ENCODE data around the gene ACYP1. TPM values are rescaled to one million over a fixed set of nuclear protein-coding genes. Genes with fewer than 3 reads are reported as not detected.
A peak's percentile ranks its signal among the peaks of the same experiment; 100 is the strongest.

ACYP1 gene
- total RNA-seq, 1 donor, result 3.5 TPM

DNA sequence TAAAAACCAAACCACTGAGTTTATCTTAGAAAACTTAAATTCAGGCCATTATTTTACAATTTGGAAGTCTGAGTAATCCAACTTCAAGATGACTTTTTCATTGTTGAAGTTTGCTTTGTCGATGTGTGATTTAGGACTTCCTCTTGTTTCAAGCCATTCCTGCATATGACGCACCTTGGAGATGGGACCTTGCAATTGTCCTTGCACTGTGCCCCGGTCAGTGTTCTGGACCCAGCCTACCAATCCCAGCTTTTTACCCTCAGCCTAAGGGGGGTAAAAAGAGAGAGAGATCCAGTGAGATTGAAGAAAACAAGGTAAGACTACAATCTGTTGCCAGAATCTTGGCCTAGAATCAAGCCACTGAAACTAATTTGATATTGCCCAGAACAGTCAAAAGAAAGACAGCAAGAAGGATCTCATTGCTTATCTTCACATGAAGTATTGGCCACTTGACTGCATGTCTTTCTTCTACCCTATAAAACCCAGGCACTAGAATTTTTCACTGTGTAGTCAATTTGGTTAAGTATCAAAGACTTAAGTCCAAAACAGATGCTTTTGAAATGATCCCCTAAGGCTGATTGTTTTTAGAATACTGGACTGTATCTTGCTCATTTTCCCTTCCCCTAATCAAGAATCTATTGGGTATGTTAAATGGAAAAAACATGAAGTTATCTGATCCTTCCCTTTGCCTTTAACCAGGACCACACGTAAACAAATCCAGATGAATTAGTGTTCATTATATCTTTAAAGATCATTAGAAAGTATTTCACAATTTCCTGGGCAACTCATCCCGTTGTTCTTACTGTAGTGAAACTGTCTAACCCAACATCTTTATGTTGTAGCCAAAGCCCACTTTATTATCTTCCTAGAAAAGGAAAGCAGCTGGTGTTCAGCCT, 10.2 kb downstream of the ACYP1 start:
- H3K27me3 ChIP-seq (ENCODE audit: insufficient read depth, low read length), result no peaks in the 10 kb centered on the region
- no peak overlapping the region for H3K4me3 ChIP-seq (ENCODE audit: low read length)
- H3K4me1 ChIP-seq (ENCODE audit: insufficient read depth, low read length), result peaks cover 26% of the 10 kb centered on the region
- H3K9me3 ChIP-seq (ENCODE audit: low read depth, low read length), result no peaks in the 10 kb centered on the region

DNA sequence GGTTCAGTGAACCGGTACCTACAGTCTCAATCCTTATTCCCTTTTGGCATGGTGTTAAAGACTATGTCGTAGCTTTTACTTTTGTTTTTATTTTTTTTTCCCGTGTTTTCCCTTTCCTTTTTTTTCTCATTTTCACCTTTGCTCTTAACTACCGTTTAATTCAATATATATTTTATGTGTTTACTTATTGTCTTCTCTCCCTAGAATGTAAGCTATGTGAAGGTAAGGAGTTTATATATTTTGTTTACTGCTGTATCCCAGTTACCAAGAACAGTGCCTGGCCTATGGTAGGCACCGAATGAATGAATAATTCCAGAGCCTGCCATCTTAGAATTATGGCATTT, 12.3 kb downstream of the ACYP1 start:
- no peaks in the 10 kb centered on the region for H3K9me3 ChIP-seq (ENCODE audit: low read depth, low read length)
- no peaks in the 10 kb centered on the region for H3K27me3 ChIP-seq (ENCODE audit: insufficient read depth, low read length)
- peaks cover 28% of the 10 kb centered on the region for H3K4me1 ChIP-seq (ENCODE audit: insufficient read depth, low read length)
- H3K4me3 ChIP-seq (ENCODE audit: low read length), result peak overlapping the region; percentile 65

DNA sequence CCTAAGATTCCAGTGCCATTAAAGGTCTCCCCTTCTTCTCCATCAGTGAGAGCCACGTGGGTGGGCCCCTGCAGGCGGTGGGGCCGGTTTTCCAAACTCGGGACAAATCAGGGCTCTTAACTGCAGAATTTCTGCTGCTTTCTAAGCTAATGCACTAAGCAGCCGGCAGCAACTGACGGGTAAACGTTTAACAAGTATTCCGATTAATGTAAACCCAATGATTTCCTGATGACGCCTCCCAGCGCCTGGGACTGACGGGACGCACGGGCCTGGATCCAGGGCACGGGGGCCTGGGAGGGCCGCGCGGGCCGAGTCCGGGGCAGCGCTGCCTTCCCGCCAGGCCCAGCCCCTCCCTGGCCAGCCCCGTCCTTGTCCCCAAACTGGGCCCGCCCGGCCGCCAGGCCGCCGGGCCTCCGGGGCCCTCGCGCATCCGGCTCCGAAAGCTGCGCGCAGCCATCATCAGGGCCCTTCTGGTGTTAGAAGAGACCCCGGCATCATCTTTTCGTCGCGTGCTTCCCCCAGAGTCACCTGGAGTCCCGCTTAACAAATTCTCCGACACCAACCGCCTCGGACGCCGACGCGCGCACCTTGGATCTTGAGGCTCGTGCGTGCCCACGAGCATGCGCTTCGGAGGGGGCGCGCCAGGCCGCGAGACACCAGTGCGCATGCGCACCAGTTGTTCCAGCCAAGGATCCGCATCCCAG, 12.8 kb downstream of the ACYP1 start, which contains the start of gene MLH3:
TSS of gene MLH3 (minus strand) at position 616 of the 704 bp plus-strand sequence. CDS start 1,812 bp downstream, outside the sequence.
- H3K9me3 ChIP-seq (ENCODE audit: low read depth, low read length), result no peaks in the 10 kb centered on the region

DNA sequence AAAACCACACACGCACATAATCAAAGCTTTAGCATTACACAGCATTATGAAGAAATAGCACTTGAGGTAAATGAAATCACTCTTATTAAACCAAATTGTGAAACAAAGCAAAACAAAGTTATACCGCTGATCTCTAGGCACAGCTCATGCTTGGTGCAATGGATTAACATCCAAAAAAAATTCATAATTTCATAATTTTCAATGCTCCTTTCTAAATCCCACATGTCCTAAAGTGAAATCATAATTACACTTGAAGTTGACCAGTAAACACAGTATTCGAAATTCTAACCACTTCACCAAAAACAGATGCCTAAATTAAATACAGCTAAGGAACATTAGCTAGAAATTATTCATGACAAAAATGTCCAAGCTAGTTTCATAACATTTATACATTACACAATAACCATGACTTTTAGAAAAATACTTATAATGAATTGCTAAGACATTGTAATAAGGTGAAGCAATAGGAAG, 14.1 kb downstream of the ACYP1 start:
- no peaks in the 10 kb centered on the region for H3K9me3 ChIP-seq (ENCODE audit: low read depth, low read length)
- no peaks in the 10 kb centered on the region for H3K27me3 ChIP-seq (ENCODE audit: insufficient read depth, low read length)
- H3K4me1 ChIP-seq (ENCODE audit: insufficient read depth, low read length), result peaks cover 28% of the 10 kb centered on the region
- H3K4me3 ChIP-seq (ENCODE audit: low read length), result no peak overlapping the region

More for the DNA sequence above, 12.8 kb downstream of the ACYP1 start, which contains the start of gene MLH3:
- H3K4me3 ChIP-seq (ENCODE audit: low read length), result peak within 1 kb of the TSS; percentile 65
- no peaks in the 10 kb centered on the region for H3K27me3 ChIP-seq (ENCODE audit: insufficient read depth, low read length)
- peaks cover 28% of the 10 kb centered on the region for H3K4me1 ChIP-seq (ENCODE audit: insufficient read depth, low read length)

DNA sequence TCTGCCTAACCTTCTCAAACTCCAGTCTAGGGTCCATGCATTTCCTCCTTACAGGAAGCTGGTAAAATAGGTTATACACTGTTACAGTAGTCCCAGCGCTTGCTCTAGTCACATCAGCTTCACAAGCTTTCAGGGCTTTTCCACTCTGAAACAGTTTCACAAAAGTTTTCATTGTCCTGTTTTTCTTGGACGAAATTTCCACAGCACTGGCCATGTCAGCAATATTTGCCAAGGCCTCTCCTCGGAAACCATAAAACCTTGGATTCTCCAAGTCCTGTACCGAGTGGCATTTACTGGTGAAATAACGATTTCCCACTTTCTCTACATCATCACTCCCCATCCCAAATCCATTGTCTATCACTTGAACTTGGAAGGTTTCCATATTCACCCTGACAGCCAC, 14.7 kb downstream of the ACYP1 start:
- Histone ChIP-seq H3K9me3 (ENCODE audit: low read depth, low read length) (no peaks in the 10 kb centered on the region), H3K4me1 (ENCODE audit: insufficient read depth, low read length) (peaks cover 28% of the 10 kb centered on the region), H3K27me3 (ENCODE audit: insufficient read depth, low read length) (no peaks in the 10 kb centered on the region), H3K4me3 (ENCODE audit: low read length) (no peak overlapping the region)

DNA sequence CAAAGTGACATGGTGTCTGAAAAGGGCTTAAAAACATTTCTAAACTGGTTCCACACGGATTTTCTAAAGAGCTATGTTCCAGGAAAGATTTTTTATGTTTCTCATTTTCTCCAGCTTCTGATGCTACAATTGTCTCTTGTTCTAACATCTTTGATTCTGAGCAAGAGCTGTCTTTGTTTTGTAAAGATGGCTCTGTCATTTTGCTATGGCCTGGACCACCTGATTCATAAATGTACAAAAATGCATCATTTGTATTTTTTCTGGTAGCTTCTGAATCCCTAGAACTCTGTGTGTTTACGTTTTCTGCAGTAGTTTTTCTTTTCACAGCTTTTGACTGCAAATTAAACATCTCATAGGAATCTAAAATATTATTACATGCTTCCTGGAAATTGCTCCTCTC, 15.7 kb downstream of the ACYP1 start:
- no peaks in the 10 kb centered on the region for H3K9me3 ChIP-seq (ENCODE audit: low read depth, low read length)
- H3K4me1 ChIP-seq (ENCODE audit: insufficient read depth, low read length), result peaks cover 28% of the 10 kb centered on the region
- H3K4me3 ChIP-seq (ENCODE audit: low read length), result no peak overlapping the region
- H3K27me3 ChIP-seq (ENCODE audit: insufficient read depth, low read length), result no peaks in the 10 kb centered on the region

DNA sequence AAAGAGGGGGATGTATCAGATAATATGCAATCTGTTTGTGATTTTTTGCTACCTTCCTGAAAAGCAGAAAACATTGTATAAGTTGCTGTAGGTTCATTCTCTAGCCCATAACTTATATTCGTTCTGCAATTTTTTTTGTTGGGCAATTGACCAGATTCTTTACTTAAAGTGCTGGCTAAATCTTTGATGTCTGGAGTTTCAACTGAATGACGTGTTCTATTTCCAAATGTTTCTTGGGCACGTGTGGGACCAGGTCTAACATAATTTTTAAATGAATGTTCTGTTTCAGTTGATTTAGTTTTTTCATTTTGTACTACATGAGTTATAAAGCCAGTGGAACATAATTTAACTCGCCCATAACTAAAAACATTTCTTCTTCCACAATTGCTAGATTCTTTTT, 16.3 kb downstream of the ACYP1 start:
- no peaks in the 10 kb centered on the region for H3K9me3 ChIP-seq (ENCODE audit: low read depth, low read length)
- peaks cover 28% of the 10 kb centered on the region for H3K4me1 ChIP-seq (ENCODE audit: insufficient read depth, low read length)
- no peak overlapping the region for H3K4me3 ChIP-seq (ENCODE audit: low read length)
- H3K27me3 ChIP-seq (ENCODE audit: insufficient read depth, low read length), result no peaks in the 10 kb centered on the region

DNA sequence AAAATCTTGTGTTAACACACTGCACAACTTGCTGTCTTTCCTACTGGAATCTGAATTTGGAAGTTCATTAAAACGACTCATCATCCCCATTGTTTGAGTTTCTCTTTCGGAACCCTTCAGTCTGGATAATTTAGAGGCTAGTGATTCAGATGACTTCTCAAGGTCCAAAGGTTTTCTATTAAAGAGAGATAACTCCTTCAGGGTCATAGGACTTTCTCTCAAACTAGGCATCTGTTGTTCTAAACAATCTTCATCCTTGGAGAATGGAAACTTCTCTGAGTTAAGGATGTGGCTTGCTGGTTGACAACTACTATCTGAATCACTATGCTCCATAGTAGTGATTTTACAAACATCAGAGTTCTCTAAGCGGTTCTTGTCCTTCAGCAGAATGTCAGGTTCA, 16.9 kb downstream of the ACYP1 start:
- Histone ChIP-seq H3K4me3 (ENCODE audit: low read length) (no peak overlapping the region), H3K4me1 (ENCODE audit: insufficient read depth, low read length) (peaks cover 28% of the 10 kb centered on the region)

DNA sequence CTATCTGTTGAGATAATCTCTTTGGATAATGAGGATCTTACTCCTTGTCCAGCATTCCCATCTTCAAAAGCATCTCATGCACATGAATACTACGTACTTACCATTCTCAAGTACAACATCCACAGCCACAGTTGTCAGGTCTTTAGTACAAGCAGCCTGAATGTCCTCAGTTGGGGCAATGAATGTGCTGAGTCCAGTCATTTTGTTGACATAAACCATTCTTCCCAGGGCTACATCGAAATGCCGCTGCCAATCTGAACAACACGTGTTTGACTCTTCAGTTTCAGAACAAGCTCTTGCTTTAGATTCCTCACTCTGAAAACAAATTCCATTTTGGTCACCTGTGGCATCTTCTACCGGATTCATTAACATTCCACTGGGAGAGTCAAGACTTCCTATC, 17.5 kb downstream of the ACYP1 start:
- H3K4me3 ChIP-seq (ENCODE audit: low read length), result no peak overlapping the region
- H3K9me3 ChIP-seq (ENCODE audit: low read depth, low read length), result no peaks in the 10 kb centered on the region
- H3K27me3 ChIP-seq (ENCODE audit: insufficient read depth, low read length), result no peaks in the 10 kb centered on the region
- H3K4me1 ChIP-seq (ENCODE audit: insufficient read depth, low read length), result peaks cover 23% of the 10 kb centered on the region

More for the DNA sequence above, 16.9 kb downstream of the ACYP1 start:
- no peaks in the 10 kb centered on the region for H3K27me3 ChIP-seq (ENCODE audit: insufficient read depth, low read length)
- no peaks in the 10 kb centered on the region for H3K9me3 ChIP-seq (ENCODE audit: low read depth, low read length)

- Histone ChIP-seq H3K9me3 (ENCODE audit: low read depth, low read length) (no peaks in the 10 kb centered on the region), H3K27me3 (ENCODE audit: insufficient read depth, low read length) (no peaks in the 10 kb centered on the region), H3K4me1 (ENCODE audit: insufficient read depth, low read length) (peaks cover 11% of the 10 kb centered on the region), H3K4me3 (ENCODE audit: low read length) (no peak overlapping the region)
These were observed 19.1 kb downstream of the ACYP1 start for GRCh38 chr14:75044752-75045151.

DNA sequence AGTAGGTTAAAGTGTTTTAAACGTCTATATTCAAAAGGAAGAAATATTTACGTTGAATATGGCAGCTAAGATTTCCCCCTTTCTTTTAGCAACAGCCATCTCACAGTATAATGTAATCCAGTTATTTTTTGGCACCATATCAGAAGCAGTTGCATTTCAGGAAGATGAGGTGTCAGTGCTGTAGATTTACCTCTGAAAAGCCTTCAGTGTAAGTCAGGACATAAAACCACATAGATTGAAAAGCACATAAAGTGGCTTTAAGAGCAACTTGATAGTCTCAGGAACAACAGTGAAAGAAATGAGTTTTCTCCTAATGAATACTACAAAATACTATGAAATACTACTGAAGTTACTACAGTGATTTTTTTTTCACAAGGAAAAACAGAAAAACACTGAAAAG, 19.5 kb downstream of the ACYP1 start:
- Histone ChIP-seq H3K4me1 (ENCODE audit: insufficient read depth, low read length) (peaks cover 8% of the 10 kb centered on the region), H3K27me3 (ENCODE audit: insufficient read depth, low read length) (no peaks in the 10 kb centered on the region), H3K9me3 (ENCODE audit: low read depth, low read length) (no peaks in the 10 kb centered on the region), H3K4me3 (ENCODE audit: low read length) (no peak overlapping the region)

GRCh38 chr14:75042035-75042434, 21.8 kb downstream of the ACYP1 start:
- H3K4me3 ChIP-seq (ENCODE audit: low read length), result no peak overlapping the region

DNA sequence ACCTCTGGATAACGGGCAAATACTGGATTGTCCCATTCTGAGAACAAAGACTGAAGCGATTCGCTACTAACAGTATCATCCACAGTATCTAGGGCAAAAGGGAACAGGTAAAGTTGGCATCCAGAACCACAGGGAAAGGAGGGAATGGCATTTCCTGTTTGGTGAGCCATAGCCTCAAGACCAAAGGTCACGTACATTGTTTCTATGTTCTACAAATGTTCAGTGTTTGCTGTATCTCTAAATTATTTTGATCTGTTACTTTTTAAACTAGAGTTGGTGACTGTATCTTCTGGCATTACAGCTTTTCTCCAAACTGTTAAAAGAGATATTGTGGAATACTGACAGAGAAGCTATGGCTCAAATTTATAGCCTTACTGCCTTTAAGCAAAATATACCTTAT, 22.2 kb downstream of the ACYP1 start:
- no peaks in the 10 kb centered on the region for H3K4me1 ChIP-seq (ENCODE audit: insufficient read depth, low read length)
- H3K4me3 ChIP-seq (ENCODE audit: low read length), result no peak overlapping the region
- H3K27me3 ChIP-seq (ENCODE audit: insufficient read depth, low read length), result no peaks in the 10 kb centered on the region
- H3K9me3 ChIP-seq (ENCODE audit: low read depth, low read length), result no peaks in the 10 kb centered on the region

More at GRCh38 chr14:75042035-75042434, 21.8 kb downstream of the ACYP1 start:
- Histone ChIP-seq H3K27me3 (ENCODE audit: insufficient read depth, low read length) (no peaks in the 10 kb centered on the region), H3K4me1 (ENCODE audit: insufficient read depth, low read length) (no peaks in the 10 kb centered on the region), H3K9me3 (ENCODE audit: low read depth, low read length) (no peaks in the 10 kb centered on the region)

- Histone ChIP-seq H3K4me3 (ENCODE audit: low read length) (no peak overlapping the region), H3K27me3 (ENCODE audit: insufficient read depth, low read length) (no peaks in the 10 kb centered on the region), H3K9me3 (ENCODE audit: low read depth, low read length) (no peaks in the 10 kb centered on the region), H3K4me1 (ENCODE audit: insufficient read depth, low read length) (no peaks in the 10 kb centered on the region)
These were observed 22.9 kb downstream of the ACYP1 start for GRCh38 chr14:75040959-75041358.

- no peaks in the 10 kb centered on the region for H3K4me1 ChIP-seq (ENCODE audit: insufficient read depth, low read length)
- H3K27me3 ChIP-seq (ENCODE audit: insufficient read depth, low read length), result no peaks in the 10 kb centered on the region
- no peaks in the 10 kb centered on the region for H3K9me3 ChIP-seq (ENCODE audit: low read depth, low read length)
- no peak overlapping the region for H3K4me3 ChIP-seq (ENCODE audit: low read length)
These were observed 23.3 kb downstream of the ACYP1 start for GRCh38 chr14:75040507-75040906.

Data from mononuclear cell (primary cell).